Hepatocyte (in vitro differentiated cells): Measurements from ENCODE around the gene TIAL1. TPM values are rescaled to one million over a fixed set of nuclear protein-coding genes. Genes with fewer than 3 reads are reported as not detected.

Source experiments
- DNase-seq: peaks from one replicate; pipeline ENCODE4 v3.0.0-alpha.2; 2016; ENCODE audit warnings: low spot score
- H2AFZ ChIP-seq: fragments of 200-600 bp; sonication (generic); 2 replicates; pipeline ENCODE4 v1.6.0; 2016; ENCODE audit warnings: antibody characterized with exemption, mild to moderate bottlenecking
- H3K27ac ChIP-seq: fragments of 200-600 bp; sonication (generic); 2 replicates; pipeline ENCODE4 v1.5.1; 2016; ENCODE audit warnings: mild to moderate bottlenecking
- H3K27me3 ChIP-seq: fragments of 200-600 bp; sonication (generic); 2 replicates; pipeline ENCODE4 v1.6.1; 2016
- H3K36me3 ChIP-seq: fragments of 200-600 bp; sonication (generic); replicated peaks from 2 replicates; pipeline ENCODE4 v1.5.1; 2016; ENCODE audit warnings: low read depth; ENCODE audit not compliant: insufficient read depth
- H3K4me1 ChIP-seq: fragments of 200-600 bp; sonication (generic); 2 replicates; pipeline ENCODE4 v1.5.1; 2016; ENCODE audit warnings: mild to moderate bottlenecking, moderate library complexity; ENCODE audit not compliant: insufficient read depth
- H3K4me2 ChIP-seq: fragments of 200-600 bp; sonication (generic); 2 replicates; pipeline ENCODE4 v1.6.0; 2016
- H3K4me3 ChIP-seq: fragments of 200-600 bp; sonication (generic); 2 replicates; pipeline ENCODE4 v1.5.1; 2016; ENCODE audit warnings: mild to moderate bottlenecking
- H3K79me2 ChIP-seq: fragments of 200-600 bp; sonication (generic); 2 replicates; pipeline ENCODE4 v1.6.0; 2017; ENCODE audit warnings: mild to moderate bottlenecking
- H3K9me2 ChIP-seq: fragments of 200-600 bp; sonication (generic); replicated peaks from 2 replicates; pipeline ENCODE4 v1.6.0; 2017; ENCODE audit warnings: mild to moderate bottlenecking; ENCODE audit not compliant: insufficient read depth
- H3K9me3 ChIP-seq: fragments of 200-600 bp; sonication (generic); 2 replicates; pipeline ENCODE4 v1.5.1; 2016; ENCODE audit warnings: low read depth, mild to moderate bottlenecking
- H4K20me1 ChIP-seq: fragments of 200-600 bp; sonication (generic); 2 replicates; pipeline ENCODE4 v1.6.0; 2016; ENCODE audit warnings: mild to moderate bottlenecking; ENCODE audit not compliant: insufficient read depth, poor library complexity, severe bottlenecking
- EZH2 ChIP-seq: fragments of 200-600 bp; sonication (generic); IDR thresholded peaks from 2 replicates; pipeline ENCODE4 v1.6.1; 2016; ENCODE audit warnings: antibody characterized with exemption, mild to moderate bottlenecking, borderline replicate concordance
- EZH2phosphoT487 ChIP-seq: fragments of 200-600 bp; sonication (generic); IDR thresholded peaks from one replicate; pipeline ENCODE4 v1.6.1; 2018; ENCODE audit warnings: antibody characterized with exemption, mild to moderate bottlenecking, low read depth, moderate library complexity; ENCODE audit not compliant: unreplicated experiment, severe bottlenecking
- WGBS: methylation state at CpG from one replicate; pipeline ENCODE4 v1.1.6; 2016; ENCODE audit warnings: low lambda C conversion rate; ENCODE audit errors: missing lambda C conversion rate; 5-methylcytosine and 5-hydroxymethylcytosine counted together
- polyA plus RNA-seq: library from polyadenylated mRNA; unstranded; fragments of >200 nt; fragmentation: Nextera tagmentation; extraction: Ambion mirVana; gene quantifications from 2 replicates; pipeline ENCODE4 v1.2.1, GENCODE V29; 2016
- total RNA-seq: library from RNA; depleted of rRNA; stranded (reverse); fragments of >200 nt; gene quantifications from 2 replicates; pipeline ENCODE4 v1.2.3, GENCODE V29; 2014
- TF ChIP-seq, protein P1 (sequence below): fragments of 200-600 bp; sonication (generic); IDR thresholded peaks from 2 replicates; pipeline ENCODE4 v1.5.1; 2016; ENCODE audit warnings: antibody characterized with exemption, mild to moderate bottlenecking; ENCODE audit not compliant: poor library complexity

Gene TIAL1
- total and polyA plus RNA-seq, 2 experiments from 2014 or later, result 36.4 to 74.4 TPM

DNA sequence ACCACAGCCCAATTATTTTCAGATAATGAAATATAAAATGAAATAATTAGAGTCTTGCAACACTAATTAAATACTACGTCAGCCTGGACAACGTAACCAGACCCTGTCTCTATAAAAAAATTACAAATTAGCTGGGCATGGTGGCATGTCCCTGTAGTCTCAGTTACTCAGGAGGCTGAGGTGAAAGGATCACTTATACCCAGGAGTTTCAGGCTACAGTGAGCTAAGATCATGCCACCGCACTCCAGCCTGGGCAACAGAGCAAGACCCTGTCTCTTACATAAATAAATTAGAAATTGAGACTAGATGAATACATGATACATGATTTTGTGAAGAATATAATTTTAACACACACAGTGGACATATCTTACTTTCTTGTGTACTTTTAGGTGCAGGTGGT, 18.4 kb downstream of the TIAL1 start:
- Histone ChIP-seq H3K36me3 (no peaks in the 10 kb centered on the region), H3K27ac (no peak overlapping the region), H3K9me3 (no peaks in the 10 kb centered on the region), H3K4me1 (no peaks in the 10 kb centered on the region), H3K9me2 (no peaks in the 10 kb centered on the region), H3K4me3 (no peak overlapping the region), H3K79me2 (peaks cover 19% of the 10 kb centered on the region), H3K27me3 (no peaks in the 10 kb centered on the region), H3K4me2 (no peak overlapping the region), H4K20me1 (peaks cover 18% of the 10 kb centered on the region), H2AFZ (no peak overlapping the region)
- DNase-seq, result no peak
- 95% methylated on average over 3 of the region's 3 CpGs for WGBS
- TF ChIP-seq, protein P1, sequence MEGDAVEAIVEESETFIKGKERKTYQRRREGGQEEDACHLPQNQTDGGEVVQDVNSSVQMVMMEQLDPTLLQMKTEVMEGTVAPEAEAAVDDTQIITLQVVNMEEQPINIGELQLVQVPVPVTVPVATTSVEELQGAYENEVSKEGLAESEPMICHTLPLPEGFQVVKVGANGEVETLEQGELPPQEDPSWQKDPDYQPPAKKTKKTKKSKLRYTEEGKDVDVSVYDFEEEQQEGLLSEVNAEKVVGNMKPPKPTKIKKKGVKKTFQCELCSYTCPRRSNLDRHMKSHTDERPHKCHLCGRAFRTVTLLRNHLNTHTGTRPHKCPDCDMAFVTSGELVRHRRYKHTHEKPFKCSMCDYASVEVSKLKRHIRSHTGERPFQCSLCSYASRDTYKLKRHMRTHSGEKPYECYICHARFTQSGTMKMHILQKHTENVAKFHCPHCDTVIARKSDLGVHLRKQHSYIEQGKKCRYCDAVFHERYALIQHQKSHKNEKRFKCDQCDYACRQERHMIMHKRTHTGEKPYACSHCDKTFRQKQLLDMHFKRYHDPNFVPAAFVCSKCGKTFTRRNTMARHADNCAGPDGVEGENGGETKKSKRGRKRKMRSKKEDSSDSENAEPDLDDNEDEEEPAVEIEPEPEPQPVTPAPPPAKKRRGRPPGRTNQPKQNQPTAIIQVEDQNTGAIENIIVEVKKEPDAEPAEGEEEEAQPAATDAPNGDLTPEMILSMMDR, result no peak
- TF ChIP-seq EZH2 (no peak), EZH2phosphoT487 (no peak)

DNA sequence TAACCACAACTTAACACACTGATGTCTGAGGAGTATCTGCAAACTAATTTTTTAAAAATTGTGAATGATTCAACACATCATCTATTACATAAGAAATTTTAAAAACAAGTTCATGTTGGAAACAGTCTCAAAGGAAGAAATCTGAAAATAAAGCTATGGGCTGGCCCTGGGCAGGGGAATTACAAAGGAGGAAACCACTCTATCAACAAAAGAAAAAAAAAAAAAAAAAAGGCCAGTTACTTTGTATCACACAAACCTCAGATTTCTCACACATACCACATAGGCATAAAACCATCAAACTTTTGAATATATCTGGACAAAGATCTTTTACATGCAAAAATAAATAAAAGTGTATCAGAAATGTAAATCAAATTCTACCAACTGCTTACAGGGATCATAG, 20.8 kb downstream of the TIAL1 start:
- H2AFZ ChIP-seq, result no peak overlapping the region
- peaks cover 2% of the 10 kb centered on the region for H3K79me2 ChIP-seq
- no peaks in the 10 kb centered on the region for H3K4me1 ChIP-seq
- no peaks in the 10 kb centered on the region for H3K27me3 ChIP-seq
- no peaks in the 10 kb centered on the region for H3K9me3 ChIP-seq
- TF ChIP-seq EZH2, result no peak
- H4K20me1 ChIP-seq, result peaks cover 4% of the 10 kb centered on the region
- H3K9me2 ChIP-seq, result no peaks in the 10 kb centered on the region
- H3K4me2 ChIP-seq, result no peak overlapping the region
- H3K27ac ChIP-seq, result no peak overlapping the region
- no peaks in the 10 kb centered on the region for H3K36me3 ChIP-seq
- H3K4me3 ChIP-seq, result no peak overlapping the region
- DNase-seq, result no peak

DNA sequence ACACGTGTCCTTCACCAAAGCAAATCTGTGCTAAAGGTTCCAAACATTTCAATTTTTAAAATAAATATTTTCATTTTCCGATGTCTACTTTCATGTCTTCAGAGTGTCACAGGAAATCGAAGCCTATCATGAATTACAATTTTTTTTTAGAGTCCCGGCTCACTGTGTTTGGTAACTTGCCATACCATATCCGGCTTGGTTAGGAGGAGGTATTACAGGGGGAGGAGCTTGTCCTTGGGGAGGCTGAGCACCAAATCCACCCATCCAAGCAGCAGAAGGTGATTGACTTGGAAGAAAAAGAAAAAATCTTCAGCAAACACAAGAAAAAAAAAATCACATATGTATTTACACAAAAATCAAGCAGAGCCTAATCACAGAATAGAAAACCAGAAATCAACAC, 21.3 kb downstream of the TIAL1 start:
- Histone ChIP-seq H4K20me1 (peaks cover 4% of the 10 kb centered on the region), H3K4me2 (no peak overlapping the region), H3K27ac (no peak overlapping the region), H3K9me2 (no peaks in the 10 kb centered on the region), H3K9me3 (no peaks in the 10 kb centered on the region), H3K4me1 (no peaks in the 10 kb centered on the region), H2AFZ (no peak overlapping the region), H3K27me3 (no peaks in the 10 kb centered on the region), H3K36me3 (no peaks in the 10 kb centered on the region), H3K4me3 (no peak overlapping the region), H3K79me2 (peaks cover under 1% of the 10 kb centered on the region)
- TF ChIP-seq EZH2, result no peak
- TF ChIP-seq, protein P1, result no peak
- DNase-seq, result no peak
- 94% methylated on average over 5 of the region's 5 CpGs for WGBS

DNA sequence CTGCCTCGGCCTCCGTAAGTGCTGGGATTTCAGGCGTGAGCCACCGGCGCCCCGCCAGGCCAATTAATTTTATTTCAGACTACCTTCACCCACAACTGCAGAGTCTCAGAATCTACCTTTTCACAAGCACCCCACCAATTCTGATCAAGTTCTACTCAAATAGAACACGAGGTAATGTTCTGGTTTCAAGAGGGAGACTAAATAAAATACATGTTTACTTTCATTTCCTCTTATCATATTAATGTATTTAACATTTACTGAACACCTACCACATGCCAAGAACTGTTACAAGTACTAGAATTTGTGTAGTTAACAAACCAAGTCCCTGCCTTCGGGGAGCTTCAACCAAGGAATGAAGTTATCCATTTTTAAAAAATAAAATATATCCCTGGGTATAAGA, 28.8 kb downstream of the TIAL1 start:
- H3K27me3 ChIP-seq, result no peaks in the 10 kb centered on the region
- H2AFZ ChIP-seq, result no peak overlapping the region
- no peaks in the 10 kb centered on the region for H3K4me1 ChIP-seq
- no peak overlapping the region for H3K4me2 ChIP-seq
- no peak overlapping the region for H3K27ac ChIP-seq
- TF ChIP-seq EZH2 (no peak), EZH2phosphoT487 (no peak)
- TF ChIP-seq, protein P1, result no peak
- H3K9me3 ChIP-seq, result no peaks in the 10 kb centered on the region
- no peak overlapping the region for H3K4me3 ChIP-seq
- H3K36me3 ChIP-seq, result no peaks in the 10 kb centered on the region
- H3K9me2 ChIP-seq, result no peaks in the 10 kb centered on the region
- H3K79me2 ChIP-seq, result no peaks in the 10 kb centered on the region
- no peaks in the 10 kb centered on the region for H4K20me1 ChIP-seq
- 92% methylated on average over 8 of the region's 8 CpGs for WGBS
- DNase-seq, result no peak
